Vagina (tissue), 2 donors: ENCODE measurements around the gene CHCHD4. TPM values are rescaled to one million over a fixed set of nuclear protein-coding genes. Genes with fewer than 3 reads are reported as not detected.
A peak's percentile ranks its signal among the peaks of the same experiment; 100 is the strongest.

Experiments used
- DNase-seq, 2 donors: peaks; one replicate each; pipeline ENCODE4 v3.0.0-alpha.2; 2017; ENCODE audit errors: extremely low spot score in 2 of 2
- H3K27ac ChIP-seq: fragments of 200-600 bp; sonication (generic); one replicate; pipeline ENCODE4 v1.5.1; 2019
- H3K27me3 ChIP-seq: fragments of 200-600 bp; sonication (generic); one replicate; pipeline ENCODE4 v1.5.1; 2019
- H3K36me3 ChIP-seq, 2 donors: fragments of 200-600 bp; sonication (generic); one replicate each; pipeline ENCODE4 v1.5.1; 2017 to 2019
- H3K4me1 ChIP-seq: fragments of 200-600 bp; sonication (generic); one replicate; pipeline ENCODE4 v1.5.1; 2019
- H3K4me3 ChIP-seq, 2 donors: fragments of 200-600 bp; sonication (generic); 1 replicate in 1 of 2; 2 replicates in 1 of 2; pipeline ENCODE4 v1.5.1; 2016 to 2019
- H3K9me3 ChIP-seq: fragments of 200-600 bp; sonication (generic); one replicate; pipeline ENCODE4 v1.5.1; 2019
- CTCF ChIP-seq, 3 experiments: fragments of 450-650 bp in 2 of 3; fragments of 200-600 bp in 1 of 3; sonication (generic) in 1 of 3; IDR thresholded peaks; one replicate each; pipeline ENCODE4 v1.5.1; 2017 to 2019; ENCODE audit warnings: antibody characterized with exemption in 3 of 3, mild to moderate bottlenecking in 2 of 3, moderate library complexity in 2 of 3
- POLR2A ChIP-seq, 2 donors: fragments of 450-650 bp; IDR thresholded peaks; one replicate each; pipeline ENCODE4 v1.6.1; 2017; ENCODE audit warnings: antibody characterized with exemption in 2 of 2, mild to moderate bottlenecking in 2 of 2, moderate library complexity in 2 of 2
- POLR2AphosphoS5 ChIP-seq, 2 donors: sonication (generic); formaldehyde crosslinking; IDR thresholded peaks; one replicate each; pipeline ENCODE4 v1.9.0; 2017; ENCODE audit warnings: antibody characterized with exemption in 2 of 2, mild to moderate bottlenecking in 2 of 2, low read depth in 1 of 2; ENCODE audit not compliant: insufficient read depth in 1 of 2
- intact Hi-C: fragments of 100-400 bp; cut with DNase I; formaldehyde crosslinking; loops from one replicate; pipeline ENCODE4 v1.15.1; 2023
- total RNA-seq: library from RNA; depleted of rRNA; stranded (reverse); fragments of >200 nt; gene quantifications from one replicate; pipeline ENCODE4 v1.2.3, GENCODE V29; 2016

The CHCHD4 gene
- total RNA-seq, 1 donor from 2014 or later, result 10.6 TPM

- Histone ChIP-seq H3K36me3 (peaks cover 0 to 43% of the 10 kb centered on the region in 2 donors), H3K27me3 (no peaks in the 10 kb centered on the region), H3K9me3 (no peaks in the 10 kb centered on the region), H3K4me3 (no peak overlapping the region), H3K27ac (no peak overlapping the region), H3K4me1 (peaks cover 12% of the 10 kb centered on the region)
- intact Hi-C loops, result no loop called here
- no peak for TF ChIP-seq POLR2A (IDR thresholded peaks at IDR 0.05)
- no peak for TF ChIP-seq POLR2AphosphoS5 (IDR thresholded peaks at IDR 0.05; ENCODE audit: insufficient read depth in 1 of 2, low read depth in 1 of 2)
- TF ChIP-seq CTCF (IDR thresholded peaks at IDR 0.05), result no peak
- peak; percentile 58 to 74 for DNase-seq
These were observed 26.0 kb upstream of the CHCHD4 start for GRCh38 chr3:14150491-14151230.

- no peak overlapping the region for H3K27ac ChIP-seq
- H3K4me3 ChIP-seq, result no peak overlapping the region
- no peaks in the 10 kb centered on the region for H3K27me3 ChIP-seq
- DNase-seq, result peak in 1 of 2 donors; percentile 79
- no peaks in the 10 kb centered on the region for H3K9me3 ChIP-seq
- intact Hi-C loops, result no loop called here
- peaks cover 0 to 40% of the 10 kb centered on the region in 2 donors for H3K36me3 ChIP-seq
- peaks cover 18% of the 10 kb centered on the region for H3K4me1 ChIP-seq
- TF ChIP-seq POLR2AphosphoS5 (IDR thresholded peaks at IDR 0.05; ENCODE audit: insufficient read depth in 1 of 2, low read depth in 1 of 2) (no peak), POLR2A (IDR thresholded peaks at IDR 0.05) (no peak), CTCF (IDR thresholded peaks at IDR 0.05) (no peak)
These were observed 25.4 kb upstream of the CHCHD4 start for GRCh38 chr3:14150078-14150477.

GRCh38 chr3:14148041-14148985 is 23.6 kb upstream of the CHCHD4 start:
- Histone ChIP-seq H3K27ac (no peak overlapping the region), H3K36me3 (peaks cover 0 to 40% of the 10 kb centered on the region in 2 donors), H3K4me1 (peaks cover 33% of the 10 kb centered on the region)

GRCh38 chr3:14147617-14148016 is 22.9 kb upstream of the CHCHD4 start:
- Histone ChIP-seq H3K27ac (no peak overlapping the region), H3K4me3 (no peak overlapping the region), H3K4me1 (peaks cover 40% of the 10 kb centered on the region), H3K27me3 (no peaks in the 10 kb centered on the region), H3K36me3 (peaks cover 0 to 40% of the 10 kb centered on the region in 2 donors), H3K9me3 (no peaks in the 10 kb centered on the region)
- intact Hi-C loops, result no loop called here
- DNase-seq, result peak in 1 of 2 donors; percentile 65
- TF ChIP-seq CTCF (IDR thresholded peaks at IDR 0.05) (no peak), POLR2AphosphoS5 (IDR thresholded peaks at IDR 0.05; ENCODE audit: insufficient read depth in 1 of 2, low read depth in 1 of 2) (no peak), POLR2A (IDR thresholded peaks at IDR 0.05) (no peak)

More at GRCh38 chr3:14148041-14148985, 23.6 kb upstream of the CHCHD4 start:
- intact Hi-C loops, result no loop called here
- H3K9me3 ChIP-seq, result no peaks in the 10 kb centered on the region
- H3K27me3 ChIP-seq, result no peaks in the 10 kb centered on the region
- DNase-seq, result peak; percentile 83 to 87
- TF ChIP-seq CTCF (IDR thresholded peaks at IDR 0.05), result no peak
- no peak for TF ChIP-seq POLR2AphosphoS5 (IDR thresholded peaks at IDR 0.05; ENCODE audit: insufficient read depth in 1 of 2, low read depth in 1 of 2)
- TF ChIP-seq POLR2A (IDR thresholded peaks at IDR 0.05), result no peak
- H3K4me3 ChIP-seq, result no peak overlapping the region
